ENCODE data around the gene TMEM125.

TMEM125 gene

GRCh38 chr1:43312212-43312623 is 42.4 kb downstream of the TMEM125 start:
- DNase-seq (ENCODE audit: low spot score), result no peak

DNA sequence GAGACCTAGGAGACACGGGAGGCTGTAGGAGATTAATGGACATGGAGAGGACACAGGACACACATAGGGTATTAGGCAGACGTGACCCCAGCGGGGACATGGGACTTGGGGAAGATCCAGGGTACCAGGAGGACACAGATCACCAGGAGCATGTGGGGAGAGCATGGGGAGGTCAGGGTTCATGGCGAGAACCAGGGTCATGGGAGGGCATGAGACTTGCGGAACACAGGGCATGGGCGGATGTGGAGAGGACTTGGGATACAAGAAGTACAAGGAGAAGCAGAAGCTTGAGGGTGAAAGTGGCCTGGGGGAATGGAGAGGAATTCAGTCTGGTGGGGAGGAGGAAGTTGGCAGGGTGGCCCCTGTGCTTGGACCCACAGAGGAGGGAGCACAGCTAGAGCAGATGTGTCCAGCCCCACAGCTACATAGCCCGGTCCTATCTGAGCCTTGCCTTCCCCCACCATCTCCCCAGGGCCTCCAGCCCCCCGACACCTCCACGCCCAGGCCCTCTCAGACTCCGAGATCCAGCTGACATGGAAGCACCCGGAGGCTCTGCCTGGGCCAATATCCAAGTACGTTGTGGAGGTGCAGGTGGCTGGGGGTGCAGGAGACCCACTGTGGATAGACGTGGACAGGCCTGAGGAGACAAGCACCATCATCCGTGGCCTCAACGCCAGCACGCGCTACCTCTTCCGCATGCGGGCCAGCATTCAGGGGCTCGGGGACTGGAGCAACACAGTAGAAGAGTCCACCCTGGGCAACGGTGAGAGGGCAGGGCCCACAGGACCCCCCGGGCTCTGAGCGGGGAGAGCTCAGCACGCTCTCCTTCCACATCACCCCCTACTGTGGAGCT is 43.1 kb downstream of the TMEM125 start:
- DNase-seq (ENCODE audit: low spot score), result no peak

GRCh38 chr1:43313771-43314170 is 44.0 kb downstream of the TMEM125 start:
- no peak for DNase-seq (ENCODE audit: low spot score)

GRCh38 chr1:43314233-43314632 is 44.5 kb downstream of the TMEM125 start:
- no peak for DNase-seq (ENCODE audit: low spot score)

DNA sequence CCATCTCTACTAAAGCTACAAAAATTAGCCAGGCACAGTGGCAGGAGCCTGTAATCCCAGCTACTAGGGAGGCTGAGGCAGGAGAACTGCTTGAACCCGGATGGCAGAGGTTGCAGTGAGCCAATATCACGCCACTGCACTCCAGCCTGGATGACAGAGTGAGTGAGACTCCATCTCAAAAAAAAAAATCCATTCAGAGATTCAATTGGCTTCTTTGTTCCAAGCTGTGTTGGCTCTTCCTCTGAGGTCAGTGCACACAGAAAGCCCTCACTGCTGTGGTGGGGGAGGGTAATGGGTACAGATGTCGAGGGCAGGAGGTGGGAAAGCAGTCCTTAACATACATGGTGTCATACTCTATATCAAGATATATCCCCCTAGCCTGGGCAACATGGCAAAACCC is 45.7 kb downstream of the TMEM125 start:
- DNase-seq (ENCODE audit: low spot score), result no peak

- DNase-seq (ENCODE audit: low spot score), result no peak
Measured at GRCh38 chr1:43315963-43316737, 46.4 kb downstream of the TMEM125 start.

- DNase-seq (ENCODE audit: low spot score), result no peak
Measured at GRCh38 chr1:43316738-43317520, 47.1 kb downstream of the TMEM125 start.

GRCh38 chr1:43317817-43318471 is 48.2 kb downstream of the TMEM125 start:
- no peak for DNase-seq (ENCODE audit: low spot score)

DNA sequence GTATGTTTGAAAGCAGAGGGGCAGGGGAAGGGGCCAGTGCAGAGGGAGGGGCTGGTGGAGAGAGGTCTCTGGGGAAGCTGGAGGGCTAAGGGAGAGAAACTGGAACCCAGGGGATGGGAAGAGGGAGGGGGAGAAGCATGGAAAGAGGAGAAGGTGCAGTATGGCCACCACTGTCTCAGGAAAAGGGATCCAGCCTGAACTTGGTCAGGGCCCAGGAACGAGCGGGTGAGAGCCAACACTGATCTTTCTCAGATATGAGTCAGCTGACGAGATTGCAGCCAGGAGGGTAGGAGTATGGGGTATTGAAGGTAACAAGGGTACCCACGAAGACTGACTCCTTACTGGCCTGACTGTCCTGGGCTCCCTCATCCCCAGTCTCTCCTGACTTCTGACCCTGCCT is 49.0 kb downstream of the TMEM125 start:
- DNase-seq (ENCODE audit: low spot score), result no peak

DNA sequence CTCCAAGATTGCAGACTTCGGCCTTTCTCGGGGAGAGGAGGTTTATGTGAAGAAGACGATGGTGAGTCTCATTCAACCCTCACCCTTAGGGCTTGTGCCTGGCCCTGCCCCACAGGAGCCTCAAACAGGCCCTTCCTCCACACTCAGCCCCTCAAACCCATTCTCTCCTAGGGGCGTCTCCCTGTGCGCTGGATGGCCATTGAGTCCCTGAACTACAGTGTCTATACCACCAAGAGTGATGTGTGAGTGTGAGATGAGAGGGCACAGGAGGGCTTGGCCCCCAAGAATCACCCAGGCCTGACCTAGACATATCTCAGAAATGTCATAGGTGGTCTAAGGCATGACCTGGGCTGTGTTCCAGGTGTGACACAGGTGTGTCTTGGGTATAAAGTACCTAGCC is 49.5 kb downstream of the TMEM125 start:
- DNase-seq (ENCODE audit: low spot score), result no peak

DNA sequence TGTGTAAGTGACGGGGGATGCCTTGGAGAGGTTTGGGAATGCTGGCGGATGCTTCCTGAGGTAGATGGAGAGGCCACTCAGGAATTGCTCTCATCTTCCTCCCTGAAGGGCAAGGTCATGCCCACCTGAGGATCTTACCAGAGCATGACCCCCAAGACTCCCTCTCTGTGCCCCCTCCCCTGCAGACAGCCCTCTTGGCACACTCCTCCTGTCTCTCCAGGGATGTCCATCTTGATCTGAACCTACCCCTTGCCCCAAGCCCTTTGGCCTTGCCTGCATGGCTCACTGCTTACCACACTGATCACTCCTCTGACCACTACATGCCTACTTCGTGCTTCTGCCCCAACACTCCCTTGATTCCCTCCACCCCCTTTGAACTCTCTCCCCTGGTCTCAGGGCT is 50.0 kb downstream of the TMEM125 start:
- DNase-seq (ENCODE audit: low spot score), result no peak

- peak; percentile 23 for DNase-seq (ENCODE audit: low spot score)
Measured at GRCh38 chr1:43321331-43321891, 51.6 kb downstream of the TMEM125 start.

GRCh38 chr1:43322506-43322905 is 52.7 kb downstream of the TMEM125 start:
- no peak for DNase-seq (ENCODE audit: low spot score)

Measured in SW480 (cell line).